Right lobe of liver (tissue), 4 donors: Measurements from ENCODE around the gene WFDC2.
"Not testable (repeated sequence)": the region's sequence is repeated elsewhere in the genome, so short reads cannot be mapped to it uniquely, and the experiment has no call there.

ENCODE experiments used
- CTCF ChIP-seq, 4 donors: fragments of 200-600 bp in 3 of 4; fragments of 450-650 bp in 1 of 4; IDR thresholded peaks; one replicate each; pipeline versions ENCODE4 v1.5.1 to v1.8.0; 2016 to 2022; ENCODE audit warnings: antibody characterized with exemption in 4 of 4, mild to moderate bottlenecking in 2 of 4
- POLR2A ChIP-seq: fragments of 450-650 bp; IDR thresholded peaks from one replicate; pipeline ENCODE4 v1.6.1; 2017; ENCODE audit warnings: antibody characterized with exemption, mild to moderate bottlenecking
- donor health status: DM: no; HTN: no; CAD: no.
- donor health status: DM: no; HTN: no; CAD: no.
- donor health status: DM: no; HTN: yes; CAD: no.

DNA sequence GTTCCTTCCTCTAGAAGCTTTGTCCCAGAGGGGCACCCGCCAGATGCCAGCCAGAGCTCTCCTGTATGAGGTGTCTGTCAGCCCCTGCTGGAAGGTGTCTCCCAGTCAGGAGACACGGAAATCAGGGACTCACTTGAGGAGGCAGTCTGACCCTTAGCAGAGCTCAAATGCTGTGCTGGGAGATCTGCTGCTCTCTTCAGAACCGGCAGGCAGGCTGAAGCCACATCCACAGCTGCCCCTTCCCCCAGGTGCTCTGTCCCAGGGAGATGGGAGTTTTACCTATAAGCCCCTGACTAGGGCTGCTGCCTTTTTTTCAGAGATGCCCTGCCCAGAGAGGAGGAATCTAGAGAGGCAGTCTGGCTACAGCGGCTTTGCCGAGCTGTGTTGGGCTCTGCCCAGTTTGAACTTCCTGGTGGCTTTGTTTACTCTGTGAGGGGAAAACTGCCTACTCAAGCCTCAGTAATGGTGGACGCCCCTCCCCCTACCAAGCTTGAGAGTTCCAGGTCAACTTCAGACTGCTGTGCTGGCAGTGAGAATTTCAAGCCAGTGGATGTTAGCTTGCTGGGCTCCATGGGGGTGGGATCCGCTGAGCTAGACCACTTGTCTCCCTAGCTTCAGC is 8.1 kb downstream of the WFDC2 start:
- not testable (repeated sequence) for TF ChIP-seq CTCF (IDR thresholded peaks at IDR 0.05); POLR2A
